Erythroblast (primary cell): ENCODE measurements around the gene PSMF1.

Source experiments
- GATA1 ChIP-seq: IDR thresholded peaks from 2 replicates; pipeline ENCODE4 v1.6.1; 2011; ENCODE audit warnings: low read depth, mild to moderate bottlenecking, control low read depth, low read length, moderate library complexity
- POLR2A ChIP-seq: IDR thresholded peaks from 2 replicates; pipeline ENCODE4 v1.6.1; 2011; ENCODE audit warnings: mild to moderate bottlenecking, low read length

- TF ChIP-seq POLR2A (no peak), GATA1 (no peak)
Observed at GRCh38 chr20:1215386-1216170, 97.2 kb downstream of the PSMF1 start.
